ENCODE results near the gene CHN2. TPM values are rescaled to one million over a fixed set of nuclear protein-coding genes. Genes with fewer than 3 reads are reported as not detected.

CHN2 gene
- total and polyA plus RNA-seq, 2 donors (not counting 1 experiment from before 2014, with no cell fraction given) = 0.86 to 1.4 TPM

GRCh38 chr7:29297194-29297890 is 102.8 kb downstream of the CHN2 start:
- no peak overlapping the region for H3K4me3 Mint-ChIP-seq
- no peaks in the 10 kb centered on the region for H3K27me3 Mint-ChIP-seq
- H3K4me3 ChIP-seq (ENCODE audit: control extremely low read depth in 1 of 5, extremely low read depth in 1 of 5, insufficient read depth in 1 of 5, low read depth in 2 of 5, low read length in 4 of 5) = no peak overlapping the region
- TF ChIP-seq EZH2 (IDR thresholded peaks at IDR 0.05; ENCODE audit: borderline replicate concordance, insufficient read depth, low read depth, low read length, poor library complexity, severe bottlenecking) = no peak
- TF ChIP-seq, protein P1, sequence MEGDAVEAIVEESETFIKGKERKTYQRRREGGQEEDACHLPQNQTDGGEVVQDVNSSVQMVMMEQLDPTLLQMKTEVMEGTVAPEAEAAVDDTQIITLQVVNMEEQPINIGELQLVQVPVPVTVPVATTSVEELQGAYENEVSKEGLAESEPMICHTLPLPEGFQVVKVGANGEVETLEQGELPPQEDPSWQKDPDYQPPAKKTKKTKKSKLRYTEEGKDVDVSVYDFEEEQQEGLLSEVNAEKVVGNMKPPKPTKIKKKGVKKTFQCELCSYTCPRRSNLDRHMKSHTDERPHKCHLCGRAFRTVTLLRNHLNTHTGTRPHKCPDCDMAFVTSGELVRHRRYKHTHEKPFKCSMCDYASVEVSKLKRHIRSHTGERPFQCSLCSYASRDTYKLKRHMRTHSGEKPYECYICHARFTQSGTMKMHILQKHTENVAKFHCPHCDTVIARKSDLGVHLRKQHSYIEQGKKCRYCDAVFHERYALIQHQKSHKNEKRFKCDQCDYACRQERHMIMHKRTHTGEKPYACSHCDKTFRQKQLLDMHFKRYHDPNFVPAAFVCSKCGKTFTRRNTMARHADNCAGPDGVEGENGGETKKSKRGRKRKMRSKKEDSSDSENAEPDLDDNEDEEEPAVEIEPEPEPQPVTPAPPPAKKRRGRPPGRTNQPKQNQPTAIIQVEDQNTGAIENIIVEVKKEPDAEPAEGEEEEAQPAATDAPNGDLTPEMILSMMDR (IDR thresholded peaks at IDR 0.05) = no peak
- H3K4me2 ChIP-seq (replicated peaks; ENCODE audit: low read depth, low read length, poor library complexity, severe bottlenecking) = no peak overlapping the region
- no peak overlapping the region for H3K27ac ChIP-seq (ENCODE audit: low read length in 2 of 2)
- H3K9ac ChIP-seq (ENCODE audit: low read length) = no peak overlapping the region
- no peaks in the 10 kb centered on the region for H3K9me3 Mint-ChIP-seq (ENCODE audit: insufficient read depth)
- CTCF ChIA-PET = no interaction called here
- no peak overlapping the region for H2AFZ ChIP-seq (ENCODE audit: insufficient read depth, low read depth, low read length, poor library complexity, severe bottlenecking)
- H4K20me1 ChIP-seq (ENCODE audit: control insufficient read depth, insufficient read depth, low read length, poor library complexity, severe bottlenecking) = no peaks in the 10 kb centered on the region
- no peak for DNase-seq
- H3K79me2 ChIP-seq (ENCODE audit: control insufficient read depth, insufficient read depth, low read length) = no peaks in the 10 kb centered on the region
- H3K4me1 ChIP-seq (ENCODE audit: control insufficient read depth in 2 of 2, insufficient read depth in 2 of 2, low read length in 2 of 2) = peaks cover 0 to 9% of the 10 kb centered on the region in 2 donors
- no peaks in the 10 kb centered on the region for H3K9me3 ChIP-seq (ENCODE audit: control extremely low read depth in 1 of 3, control insufficient read depth in 2 of 3, insufficient read depth in 1 of 3, low read length in 2 of 3)
- no peak overlapping the region for H3K27ac Mint-ChIP-seq
- 94% methylated on average over 14 of the region's 16 CpGs for WGBS (ENCODE audit: insufficient coverage)
- intact Hi-C loops (cut with micrococcal nuclease) = no loop called here
- ATAC-seq (ENCODE audit: low read depth) = no peak
- H3K27me3 ChIP-seq (replicated peaks in 1 of 4; ENCODE audit: control extremely low read depth in 1 of 4, control insufficient read depth in 3 of 4, insufficient read depth in 4 of 4, low read length in 3 of 4) = no peaks in the 10 kb centered on the region
- POLR2A ChIA-PET = no interaction called here
- peaks cover 9% of the 10 kb centered on the region for H3K4me1 Mint-ChIP-seq
- no peaks in the 10 kb centered on the region for H3K36me3 ChIP-seq (replicated peaks in 1 of 2; ENCODE audit: control extremely low read depth in 1 of 2, control insufficient read depth in 1 of 2, extremely low read depth in 1 of 2, insufficient read depth in 2 of 2, low read length in 1 of 2)

- Histone ChIP-seq H3K4me2 (replicated peaks; ENCODE audit: low read depth, low read length, poor library complexity, severe bottlenecking) (no peak overlapping the region), H4K20me1 (ENCODE audit: control insufficient read depth, insufficient read depth, low read length, poor library complexity, severe bottlenecking) (no peaks in the 10 kb centered on the region), H3K4me1 (ENCODE audit: control insufficient read depth in 2 of 2, insufficient read depth in 2 of 2, low read length in 2 of 2) (peaks cover 0 to 9% of the 10 kb centered on the region in 2 donors), H3K4me3 (ENCODE audit: control extremely low read depth in 1 of 5, extremely low read depth in 1 of 5, insufficient read depth in 1 of 5, low read depth in 2 of 5, low read length in 4 of 5) (no peak overlapping the region), H3K36me3 (replicated peaks in 1 of 2; ENCODE audit: control extremely low read depth in 1 of 2, control insufficient read depth in 1 of 2, extremely low read depth in 1 of 2, insufficient read depth in 2 of 2, low read length in 1 of 2) (no peaks in the 10 kb centered on the region), H3K27me3 (replicated peaks in 1 of 4; ENCODE audit: control extremely low read depth in 1 of 4, control insufficient read depth in 3 of 4, insufficient read depth in 4 of 4, low read length in 3 of 4) (no peaks in the 10 kb centered on the region), H3K9me3 (ENCODE audit: control extremely low read depth in 1 of 3, control insufficient read depth in 2 of 3, insufficient read depth in 1 of 3, low read length in 2 of 3) (no peaks in the 10 kb centered on the region), H3K27ac (ENCODE audit: low read length in 2 of 2) (no peak overlapping the region), H2AFZ (ENCODE audit: insufficient read depth, low read depth, low read length, poor library complexity, severe bottlenecking) (no peak overlapping the region), H3K9ac (ENCODE audit: low read length) (no peak overlapping the region), H3K79me2 (ENCODE audit: control insufficient read depth, insufficient read depth, low read length) (no peaks in the 10 kb centered on the region)
- CTCF ChIA-PET = no interaction called here
- TF ChIP-seq, protein P1 (IDR thresholded peaks at IDR 0.05) = no peak
- TF ChIP-seq EZH2 (IDR thresholded peaks at IDR 0.05; ENCODE audit: borderline replicate concordance, insufficient read depth, low read depth, low read length, poor library complexity, severe bottlenecking) = no peak
- H3K27me3 Mint-ChIP-seq = peaks cover 3% of the 10 kb centered on the region
- H3K4me3 Mint-ChIP-seq = no peak overlapping the region
- no peak for DNase-seq
- intact Hi-C loops (cut with micrococcal nuclease) = no loop called here
- POLR2A ChIA-PET = no interaction called here
- peaks cover 9% of the 10 kb centered on the region for H3K4me1 Mint-ChIP-seq
- WGBS (ENCODE audit: insufficient coverage) = 92% methylated on average over 2 of the region's 6 CpGs
- H3K27ac Mint-ChIP-seq = no peak overlapping the region
- no peaks in the 10 kb centered on the region for H3K9me3 Mint-ChIP-seq (ENCODE audit: insufficient read depth)
- no peak for ATAC-seq (ENCODE audit: low read depth)
Observed at GRCh38 chr7:29299086-29299485, 104.5 kb downstream of the CHN2 start.

Measured in B cell (primary cell).